Kidney epithelial cell (primary cell): Measurements from ENCODE around the gene PATJ. TPM values are rescaled to one million over a fixed set of nuclear protein-coding genes. Genes with fewer than 3 reads are reported as not detected.
A peak's percentile ranks its signal among the peaks of the same experiment; 100 is the strongest.
"Not testable (repeated sequence)": the region's sequence is repeated elsewhere in the genome, so short reads cannot be mapped to it uniquely, and the experiment has no call there.

ENCODE experiments used
- DNase-seq: peaks from one replicate; pipeline ENCODE4 v3.0.0-alpha.2; 2010; ENCODE audit warnings: low read depth
- H3K27me3 ChIP-seq: 2 replicates; pipeline ENCODE4 v1.6.0; 2011; ENCODE audit warnings: low read length; ENCODE audit not compliant: control insufficient read depth, insufficient read depth
- H3K36me3 ChIP-seq: 2 replicates; pipeline ENCODE4 v1.5.1; 2011; ENCODE audit warnings: low read length; ENCODE audit not compliant: control insufficient read depth, insufficient read depth
- H3K4me3 ChIP-seq: 2 replicates; pipeline ENCODE4 v1.5.1; 2011; ENCODE audit warnings: low read depth, mild to moderate bottlenecking, control low read depth, low read length
- CTCF ChIP-seq: IDR thresholded peaks from 2 replicates; pipeline ENCODE4 v1.5.1; 2011; ENCODE audit warnings: mild to moderate bottlenecking, moderate library complexity, low read length, control low read depth, inconsistent platforms; ENCODE audit not compliant: insufficient read depth, poor library complexity, severe bottlenecking
- total RNA-seq: library from RNA; depleted of rRNA; stranded (reverse); fragments of >200 nt; gene quantifications from 2 replicates; pipeline ENCODE4 v1.2.3, GENCODE V29; 2015

PATJ gene
- total RNA-seq, 1 donor from 2014 or later = 27.1 TPM

DNA sequence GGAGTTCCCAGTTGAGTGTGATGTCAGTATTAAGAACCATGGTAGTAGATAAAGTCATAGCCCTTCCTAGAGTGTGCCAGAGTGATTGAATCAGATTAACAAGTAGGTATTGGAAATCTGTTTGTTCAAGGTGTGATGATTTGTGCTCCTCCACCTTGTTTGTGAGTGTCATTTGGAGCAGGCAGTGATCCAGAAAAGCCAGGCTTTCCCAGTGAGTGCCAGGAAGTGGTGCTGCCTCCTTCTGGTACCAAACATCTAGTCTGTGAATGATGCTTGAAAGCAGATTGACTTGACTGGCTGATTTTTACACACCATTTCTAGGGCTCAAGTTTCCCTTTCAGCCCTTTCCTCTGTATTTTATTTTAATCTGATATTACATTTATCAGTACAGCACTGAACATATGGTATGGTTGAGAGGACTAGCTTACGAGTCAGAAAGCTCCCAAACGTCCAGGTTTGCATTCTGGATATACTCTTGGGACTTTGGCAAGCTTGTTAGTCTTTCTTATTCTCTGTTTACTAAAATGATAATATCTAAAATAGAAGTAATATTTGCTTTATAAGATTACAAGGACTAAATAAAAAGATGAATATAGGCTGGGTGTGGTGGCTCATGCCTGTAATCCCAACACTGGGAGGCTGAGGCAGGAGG, 100.7 kb downstream of the PATJ start:
- peak; percentile 9 for TF ChIP-seq CTCF
- no peak for DNase-seq
- H3K36me3 ChIP-seq = no peaks in the 10 kb centered on the region

DNA sequence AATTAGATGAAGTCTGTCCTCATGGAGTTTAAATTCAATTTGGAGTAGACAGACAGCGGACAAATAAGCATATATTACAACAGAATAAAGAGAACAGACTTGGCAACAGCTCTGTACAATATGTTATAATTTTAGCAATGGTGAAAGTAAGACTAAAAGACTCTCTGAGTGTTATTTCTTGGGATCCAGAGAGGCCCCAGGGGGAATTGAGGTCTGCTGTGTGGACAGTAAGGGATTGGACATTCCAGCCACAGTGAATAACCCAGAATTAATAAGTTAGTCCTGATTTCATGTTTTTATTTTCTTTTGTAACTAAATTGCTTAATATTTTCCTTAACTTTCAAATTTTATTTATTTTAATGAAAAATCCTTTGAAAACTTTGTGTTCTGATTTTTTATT, 101.7 kb downstream of the PATJ start:
- DNase-seq = no peak
- Histone ChIP-seq H3K27me3 (no peaks in the 10 kb centered on the region), H3K4me3 (no peak overlapping the region), H3K36me3 (no peaks in the 10 kb centered on the region)
- no peak for TF ChIP-seq CTCF

More for the DNA sequence above, 100.7 kb downstream of the PATJ start:
- no peak overlapping the region for H3K4me3 ChIP-seq
- no peaks in the 10 kb centered on the region for H3K27me3 ChIP-seq

GRCh38 chr1:61844664-61845063, 102.4 kb downstream of the PATJ start:
- H3K4me3 ChIP-seq, H3K36me3 ChIP-seq, H3K27me3 ChIP-seq, DNase-seq: not testable (repeated sequence)

DNA sequence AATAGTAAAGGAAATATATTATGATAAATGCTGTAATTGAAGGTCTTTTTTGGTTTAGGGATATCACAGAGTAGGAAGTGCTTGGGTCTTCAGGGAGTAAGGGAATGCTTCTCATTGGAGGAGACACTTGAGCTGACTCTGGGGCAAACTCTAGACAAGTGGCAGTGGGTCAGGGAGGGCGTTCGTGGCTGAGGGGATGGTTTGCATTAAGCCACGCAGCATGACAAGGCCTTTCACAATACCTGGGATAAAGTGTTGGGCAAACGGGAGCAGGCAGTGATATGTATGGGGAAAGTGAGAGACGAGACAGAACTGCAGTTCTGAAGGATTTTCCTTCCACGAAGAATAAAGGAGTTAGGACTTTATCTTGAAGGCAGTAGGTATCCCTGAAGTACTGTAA, 109.0 kb downstream of the PATJ start:
- Histone ChIP-seq H3K4me3 (no peak overlapping the region), H3K27me3 (no peaks in the 10 kb centered on the region), H3K36me3 (no peaks in the 10 kb centered on the region)
- DNase-seq = no peak
- no peak for TF ChIP-seq CTCF

- Histone ChIP-seq H3K36me3 (no peaks in the 10 kb centered on the region), H3K4me3 (no peak overlapping the region), H3K27me3 (no peaks in the 10 kb centered on the region)
- peak; percentile 71 for TF ChIP-seq CTCF
- peak; percentile 16 for DNase-seq
Observed at GRCh38 chr1:61851849-61852669, 109.8 kb downstream of the PATJ start.

DNA sequence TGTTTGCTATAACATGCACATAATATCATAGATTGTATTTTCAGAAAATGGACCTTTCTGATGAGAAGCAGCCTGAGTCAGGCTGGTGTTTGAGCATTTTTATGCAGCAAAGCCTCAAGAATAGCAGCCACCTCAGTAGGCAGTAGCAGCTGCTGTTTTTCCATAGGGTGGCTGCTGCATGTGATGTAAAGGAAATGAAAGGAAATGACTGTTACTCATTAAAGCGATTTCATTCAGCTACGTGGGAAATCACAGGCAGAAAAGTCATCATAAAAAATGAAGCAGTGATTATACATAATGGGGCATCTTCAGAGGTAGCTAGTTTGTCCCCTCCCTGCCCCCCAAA, 110.4 kb downstream of the PATJ start:
- no peaks in the 10 kb centered on the region for H3K36me3 ChIP-seq
- DNase-seq = no peak

More for the DNA sequence above, 110.4 kb downstream of the PATJ start:
- TF ChIP-seq CTCF = no peak
- Histone ChIP-seq H3K4me3 (no peak overlapping the region), H3K27me3 (no peaks in the 10 kb centered on the region)
